Peyer's patch (tissue), 4 donors: ENCODE results near the gene PRSS3.

Source experiments
- POLR2A ChIP-seq, 2 donors: fragments of 450-650 bp; IDR thresholded peaks; one replicate each; pipeline ENCODE4 v1.5.1; 2017; ENCODE audit warnings: antibody characterized with exemption in 2 of 2, mild to moderate bottlenecking in 2 of 2, moderate library complexity in 2 of 2
- TF ChIP-seq, protein P1 (sequence below), 6 experiments: fragments of 450-650 bp in 4 of 6; fragments of 200-600 bp in 2 of 6; sonication (generic) in 1 of 6; IDR thresholded peaks; one replicate each; pipeline ENCODE4 v1.5.1; 2017 to 2019; ENCODE audit warnings: antibody characterized with exemption in 6 of 6, mild to moderate bottlenecking in 3 of 6, moderate library complexity in 1 of 6

DNA sequence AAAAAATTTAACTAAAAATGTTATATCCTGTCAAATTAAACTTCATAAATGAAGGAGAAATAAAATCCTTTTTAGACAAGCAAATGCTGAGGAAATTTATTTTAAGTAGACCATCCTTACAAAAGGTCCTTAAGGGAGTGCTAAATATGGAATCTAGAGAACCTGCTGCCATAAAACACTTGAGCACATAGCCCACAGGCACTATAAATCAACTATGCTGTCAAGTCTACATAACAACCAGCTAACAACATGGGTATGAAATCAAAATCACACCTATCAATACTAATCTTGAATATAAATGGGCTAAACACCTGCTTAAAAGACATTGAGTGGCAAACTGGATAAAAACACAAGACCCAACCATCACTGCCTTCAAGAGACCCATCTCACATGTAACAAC is 15.1 kb upstream of the PRSS3 start:
- TF ChIP-seq, protein P1, sequence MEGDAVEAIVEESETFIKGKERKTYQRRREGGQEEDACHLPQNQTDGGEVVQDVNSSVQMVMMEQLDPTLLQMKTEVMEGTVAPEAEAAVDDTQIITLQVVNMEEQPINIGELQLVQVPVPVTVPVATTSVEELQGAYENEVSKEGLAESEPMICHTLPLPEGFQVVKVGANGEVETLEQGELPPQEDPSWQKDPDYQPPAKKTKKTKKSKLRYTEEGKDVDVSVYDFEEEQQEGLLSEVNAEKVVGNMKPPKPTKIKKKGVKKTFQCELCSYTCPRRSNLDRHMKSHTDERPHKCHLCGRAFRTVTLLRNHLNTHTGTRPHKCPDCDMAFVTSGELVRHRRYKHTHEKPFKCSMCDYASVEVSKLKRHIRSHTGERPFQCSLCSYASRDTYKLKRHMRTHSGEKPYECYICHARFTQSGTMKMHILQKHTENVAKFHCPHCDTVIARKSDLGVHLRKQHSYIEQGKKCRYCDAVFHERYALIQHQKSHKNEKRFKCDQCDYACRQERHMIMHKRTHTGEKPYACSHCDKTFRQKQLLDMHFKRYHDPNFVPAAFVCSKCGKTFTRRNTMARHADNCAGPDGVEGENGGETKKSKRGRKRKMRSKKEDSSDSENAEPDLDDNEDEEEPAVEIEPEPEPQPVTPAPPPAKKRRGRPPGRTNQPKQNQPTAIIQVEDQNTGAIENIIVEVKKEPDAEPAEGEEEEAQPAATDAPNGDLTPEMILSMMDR (IDR thresholded peaks at IDR 0.05): no peak
- TF ChIP-seq POLR2A (IDR thresholded peaks at IDR 0.05): no peak
